Omental fat pad (tissue), 4 donors: Measurements from ENCODE around the gene SNX32. TPM values are rescaled to one million over a fixed set of nuclear protein-coding genes. Genes with fewer than 3 reads are reported as not detected.

Experiments used
- ATAC-seq: fragments of 150-250 bp; one replicate; pipeline ENCODE4 v1.9.1; 2016; ENCODE audit warnings: mild to moderate bottlenecking, moderate library complexity; ENCODE audit not compliant: low FRiP score
- DNase-seq: peaks from one replicate; pipeline ENCODE4 v3.0.0-alpha.2; 2019; ENCODE audit warnings: low spot score
- total RNA-seq, 4 donors: library from RNA; depleted of rRNA; stranded (reverse); fragments of >200 nt; gene quantifications; one replicate each; pipeline ENCODE4 v1.1.0, GENCODE V29; 2016
- TF ChIP-seq, protein P1 (sequence below), 3 donors: fragments of 450-650 bp; IDR thresholded peaks; one replicate each; pipeline ENCODE4 v1.5.1; 2016 to 2017; ENCODE audit warnings: antibody characterized with exemption in 3 of 3, mild to moderate bottlenecking in 3 of 3, moderate library complexity in 2 of 3

The SNX32 gene
- total RNA-seq, 4 donors from 2014 or later: 0.79 to 1.6 (median 1.1) TPM

DNA sequence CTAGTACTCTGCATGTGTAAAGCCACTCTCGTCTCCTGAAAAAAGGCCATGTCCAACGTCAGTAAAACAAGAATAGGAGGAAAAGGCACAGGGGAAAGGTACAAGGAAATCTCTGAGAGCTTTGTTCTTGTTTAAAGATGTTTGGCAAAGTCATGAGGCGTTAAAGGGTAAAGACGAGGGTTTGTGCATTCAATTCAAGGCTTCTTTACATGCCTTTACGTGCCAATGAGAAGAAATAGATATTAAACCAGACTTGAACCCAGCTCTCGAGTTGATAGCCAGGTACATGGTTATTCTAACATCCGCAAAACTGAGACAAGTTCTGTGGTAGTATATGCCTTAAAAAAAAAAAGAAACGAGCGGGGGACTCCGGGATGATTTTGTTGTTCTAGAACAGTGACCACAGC lies 24.9 kb downstream of the SNX32 start:
- no peak for DNase-seq
- ATAC-seq: no peak
- TF ChIP-seq, protein P1, sequence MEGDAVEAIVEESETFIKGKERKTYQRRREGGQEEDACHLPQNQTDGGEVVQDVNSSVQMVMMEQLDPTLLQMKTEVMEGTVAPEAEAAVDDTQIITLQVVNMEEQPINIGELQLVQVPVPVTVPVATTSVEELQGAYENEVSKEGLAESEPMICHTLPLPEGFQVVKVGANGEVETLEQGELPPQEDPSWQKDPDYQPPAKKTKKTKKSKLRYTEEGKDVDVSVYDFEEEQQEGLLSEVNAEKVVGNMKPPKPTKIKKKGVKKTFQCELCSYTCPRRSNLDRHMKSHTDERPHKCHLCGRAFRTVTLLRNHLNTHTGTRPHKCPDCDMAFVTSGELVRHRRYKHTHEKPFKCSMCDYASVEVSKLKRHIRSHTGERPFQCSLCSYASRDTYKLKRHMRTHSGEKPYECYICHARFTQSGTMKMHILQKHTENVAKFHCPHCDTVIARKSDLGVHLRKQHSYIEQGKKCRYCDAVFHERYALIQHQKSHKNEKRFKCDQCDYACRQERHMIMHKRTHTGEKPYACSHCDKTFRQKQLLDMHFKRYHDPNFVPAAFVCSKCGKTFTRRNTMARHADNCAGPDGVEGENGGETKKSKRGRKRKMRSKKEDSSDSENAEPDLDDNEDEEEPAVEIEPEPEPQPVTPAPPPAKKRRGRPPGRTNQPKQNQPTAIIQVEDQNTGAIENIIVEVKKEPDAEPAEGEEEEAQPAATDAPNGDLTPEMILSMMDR (IDR thresholded peaks at IDR 0.05): no peak

DNA sequence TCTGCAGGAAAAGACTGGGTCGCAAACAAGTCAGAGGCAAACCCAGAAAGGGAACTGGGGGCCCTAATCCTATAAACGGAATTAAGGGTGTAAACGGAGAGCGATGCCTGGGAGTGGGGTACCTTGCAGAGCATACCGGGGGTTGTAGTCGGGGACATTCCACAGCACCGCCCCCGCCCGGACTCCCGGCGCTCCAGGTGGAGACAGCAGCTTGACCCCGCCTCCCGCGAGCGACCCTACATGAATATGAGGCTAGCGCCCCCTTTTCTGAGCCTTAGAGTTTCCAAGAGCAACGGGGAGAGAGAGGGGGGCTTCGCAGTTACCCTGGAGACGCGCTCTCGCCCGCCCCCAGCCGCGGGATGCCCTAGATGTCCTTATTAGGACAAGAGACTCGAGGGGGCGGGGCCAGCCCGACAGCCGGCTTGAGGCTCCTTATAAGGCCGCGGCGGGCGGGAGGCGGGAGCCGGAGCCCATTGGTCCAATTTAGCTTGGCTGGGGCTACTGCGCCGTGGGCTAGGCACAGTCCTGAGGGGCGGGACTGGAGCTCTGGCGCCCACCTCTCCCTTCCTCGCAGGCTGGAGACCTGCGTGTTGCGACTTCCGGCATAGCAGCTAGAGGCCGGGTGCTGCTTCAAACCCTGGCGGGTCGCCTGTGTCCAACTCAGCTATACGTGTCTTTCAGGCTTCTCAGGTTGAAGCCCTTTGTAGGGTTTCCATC lies 25.5 kb downstream of the SNX32 start:
- peak; percentile 63 for ATAC-seq
- TF ChIP-seq, protein P1 (IDR thresholded peaks at IDR 0.05): no peak

DNA sequence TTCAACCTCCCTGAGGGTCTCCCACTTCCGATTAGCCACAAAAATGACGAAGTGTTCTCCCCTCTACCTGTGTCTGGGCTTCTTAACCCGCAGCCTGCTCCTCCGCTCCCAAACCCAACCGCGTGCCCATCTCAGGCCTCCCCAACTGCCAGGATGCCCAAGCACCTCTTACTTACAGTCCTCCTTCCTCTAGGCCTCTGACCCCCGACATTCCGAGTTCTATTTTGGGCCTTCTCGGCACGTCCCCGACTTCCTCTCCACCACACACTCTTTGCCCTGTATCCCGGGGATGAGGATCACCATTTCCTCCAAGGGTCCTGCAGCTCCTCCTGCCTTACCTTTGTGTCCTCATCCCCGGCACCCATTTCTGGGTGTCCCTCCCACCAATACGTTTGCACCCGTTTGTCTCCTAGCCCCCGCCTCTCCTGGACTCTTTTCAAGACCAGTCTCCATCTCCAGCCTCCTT lies 26.1 kb downstream of the SNX32 start:
- TF ChIP-seq, protein P1 (IDR thresholded peaks at IDR 0.05): no peak
- DNase-seq (no peak), ATAC-seq (no peak)

More for the DNA sequence above, 25.5 kb downstream of the SNX32 start:
- DNase-seq: peak; percentile 96

DNA sequence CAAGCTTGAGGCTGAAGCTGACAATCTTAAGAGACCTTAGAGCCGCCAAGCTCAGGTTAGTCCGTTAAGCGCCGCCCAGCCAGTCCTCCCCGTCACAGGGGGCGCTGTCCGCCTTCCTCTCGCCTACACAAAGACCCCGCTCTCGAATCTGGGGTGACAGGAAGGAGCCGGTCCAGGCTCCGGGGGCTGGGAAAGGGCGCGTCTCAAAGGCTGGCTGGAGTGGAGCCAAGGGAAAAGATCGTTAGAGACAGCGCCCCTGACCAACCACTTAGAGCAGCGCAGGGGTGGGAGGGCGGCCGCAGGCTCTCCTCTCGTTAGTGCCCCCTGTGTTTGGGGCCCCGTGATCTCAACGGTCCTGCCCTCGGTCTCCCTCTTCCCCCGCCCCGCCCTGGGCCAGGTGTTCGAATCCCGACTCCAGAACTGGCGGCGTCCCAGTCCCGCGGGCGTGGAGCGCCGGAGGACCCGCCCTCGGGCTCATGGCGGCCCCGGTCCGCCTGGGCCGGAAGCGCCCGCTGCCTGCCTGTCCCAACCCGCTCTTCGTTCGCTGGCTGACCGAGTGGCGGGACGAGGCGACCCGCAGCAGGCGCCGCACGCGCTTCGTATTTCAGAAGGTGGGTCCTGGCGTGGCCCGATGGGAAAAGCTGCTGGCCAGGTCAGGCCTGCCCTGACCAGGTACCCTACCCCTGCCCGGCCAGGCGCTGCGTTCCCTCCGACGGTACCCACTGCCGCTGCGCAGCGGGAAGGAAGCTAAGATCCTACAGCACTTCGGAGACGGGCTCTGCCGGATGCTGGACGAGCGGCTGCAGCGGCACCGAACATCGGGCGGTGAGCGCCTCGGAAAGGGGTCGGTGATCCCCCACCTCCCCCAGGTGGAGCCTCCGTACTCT lies 26.8 kb downstream of the SNX32 start, which contains the start of gene MUS81:
Gene MUS81, plus strand, starts transcription at position 156 of the 887 bp plus-strand sequence. Its CDS starts 321 bp downstream, at position 477.
- DNase-seq (peak; percentile 98), ATAC-seq (peak; percentile 57)
- TF ChIP-seq, protein P1 (IDR thresholded peaks at IDR 0.05): peak in 1 of 3 donors; percentile 82

DNA sequence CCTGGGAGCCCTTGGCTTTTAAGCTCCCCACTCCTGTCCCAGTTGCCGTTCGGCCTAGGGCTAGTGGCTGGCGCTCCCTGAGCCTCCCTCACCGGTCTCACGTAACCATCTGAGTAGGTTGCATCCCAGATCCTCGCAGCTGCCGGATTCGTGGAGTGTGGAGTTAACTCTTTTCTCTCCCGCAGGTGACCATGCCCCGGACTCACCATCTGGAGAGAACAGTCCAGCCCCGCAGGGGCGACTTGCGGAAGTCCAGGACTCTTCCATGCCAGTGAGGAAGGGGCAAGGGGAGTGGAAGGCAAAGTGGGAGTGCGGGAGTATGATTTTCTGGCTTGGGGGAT lies 27.4 kb downstream of the SNX32 start:
- no peak for ATAC-seq
- no peak for DNase-seq
- TF ChIP-seq, protein P1 (IDR thresholded peaks at IDR 0.05): no peak

DNA sequence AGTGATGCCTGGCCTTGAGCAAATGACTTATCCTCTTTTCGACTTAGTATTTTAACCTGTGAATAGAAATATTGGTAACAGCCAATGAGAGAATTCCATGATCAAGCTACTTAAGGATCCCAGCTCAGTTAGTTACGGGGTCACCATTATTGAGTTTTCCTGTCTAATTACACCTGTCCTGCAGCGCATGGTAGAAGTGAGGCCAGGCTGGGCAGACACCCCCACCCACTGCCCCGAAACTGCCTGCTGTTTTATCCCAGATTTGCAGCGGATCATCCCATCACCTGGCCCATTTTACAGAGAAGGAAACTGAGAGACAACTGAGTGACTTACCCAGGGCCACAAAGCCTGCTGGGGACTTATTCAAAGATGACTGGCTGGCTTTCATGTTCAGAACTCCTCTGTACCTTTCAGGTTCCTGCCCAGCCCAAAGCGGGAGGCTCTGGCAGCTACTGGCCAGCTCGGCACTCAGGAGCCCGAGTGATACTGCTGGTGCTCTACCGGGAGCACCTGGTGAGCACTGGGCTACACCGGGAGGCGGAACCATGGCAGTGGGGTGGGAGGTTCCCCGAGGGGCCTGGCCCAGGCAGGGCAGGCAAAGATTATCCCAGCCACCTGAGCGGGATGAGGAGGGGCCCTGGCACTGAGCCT lies 27.9 kb downstream of the SNX32 start:
- DNase-seq (no peak), ATAC-seq (no peak)
- TF ChIP-seq, protein P1 (IDR thresholded peaks at IDR 0.05): no peak
